ENCODE data around the gene CRYL1. TPM values are rescaled to one million over a fixed set of nuclear protein-coding genes. Genes with fewer than 3 reads are reported as not detected.

CRYL1 gene
- total and polyA plus RNA-seq, 4 donors, result 14.1 to 24.1 (median 22.1) TPM

- H3K4me1 ChIP-seq (ENCODE audit: control insufficient read depth in 5 of 5, insufficient read depth in 5 of 5, low read length in 5 of 5), result no peaks in the 10 kb centered on the region
- TF ChIP-seq, protein P1, sequence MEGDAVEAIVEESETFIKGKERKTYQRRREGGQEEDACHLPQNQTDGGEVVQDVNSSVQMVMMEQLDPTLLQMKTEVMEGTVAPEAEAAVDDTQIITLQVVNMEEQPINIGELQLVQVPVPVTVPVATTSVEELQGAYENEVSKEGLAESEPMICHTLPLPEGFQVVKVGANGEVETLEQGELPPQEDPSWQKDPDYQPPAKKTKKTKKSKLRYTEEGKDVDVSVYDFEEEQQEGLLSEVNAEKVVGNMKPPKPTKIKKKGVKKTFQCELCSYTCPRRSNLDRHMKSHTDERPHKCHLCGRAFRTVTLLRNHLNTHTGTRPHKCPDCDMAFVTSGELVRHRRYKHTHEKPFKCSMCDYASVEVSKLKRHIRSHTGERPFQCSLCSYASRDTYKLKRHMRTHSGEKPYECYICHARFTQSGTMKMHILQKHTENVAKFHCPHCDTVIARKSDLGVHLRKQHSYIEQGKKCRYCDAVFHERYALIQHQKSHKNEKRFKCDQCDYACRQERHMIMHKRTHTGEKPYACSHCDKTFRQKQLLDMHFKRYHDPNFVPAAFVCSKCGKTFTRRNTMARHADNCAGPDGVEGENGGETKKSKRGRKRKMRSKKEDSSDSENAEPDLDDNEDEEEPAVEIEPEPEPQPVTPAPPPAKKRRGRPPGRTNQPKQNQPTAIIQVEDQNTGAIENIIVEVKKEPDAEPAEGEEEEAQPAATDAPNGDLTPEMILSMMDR (IDR thresholded peaks at IDR 0.05; ENCODE audit: control extremely low read depth, extremely low read depth), result no peak
- no peak overlapping the region for H3K4me3 ChIP-seq
- DNase-seq (no peak), ATAC-seq (ENCODE audit: insufficient read depth, low FRiP score) (no peak)
- H3K36me3 ChIP-seq (ENCODE audit: control insufficient read depth in 4 of 4, insufficient read depth in 4 of 4, low read length in 4 of 4), result peaks cover 0 to 5% (median 1%) of the 10 kb centered on the region in 4 donors
- 78 to 85% methylated on average over 21 of the region's 21 CpGs for WGBS, 2 donors
- H3K9ac ChIP-seq (ENCODE audit: insufficient read depth in 1 of 2, low read length in 2 of 2), result no peak overlapping the region
- H3K9me3 ChIP-seq (ENCODE audit: control insufficient read depth in 4 of 4, insufficient read depth in 3 of 4, low read length in 3 of 4), result no peaks in the 10 kb centered on the region
- peaks cover 0 to 3% (median 0%) of the 10 kb centered on the region in 3 donors for H3K27me3 ChIP-seq (ENCODE audit: control insufficient read depth in 3 of 3, insufficient read depth in 3 of 3, low read length in 2 of 3)
- H3K27ac ChIP-seq (ENCODE audit: low read depth in 1 of 2, low read length in 1 of 2), result no peak overlapping the region
Observed at GRCh38 chr13:20401931-20402856, 123.5 kb downstream of the CRYL1 start.

DNA sequence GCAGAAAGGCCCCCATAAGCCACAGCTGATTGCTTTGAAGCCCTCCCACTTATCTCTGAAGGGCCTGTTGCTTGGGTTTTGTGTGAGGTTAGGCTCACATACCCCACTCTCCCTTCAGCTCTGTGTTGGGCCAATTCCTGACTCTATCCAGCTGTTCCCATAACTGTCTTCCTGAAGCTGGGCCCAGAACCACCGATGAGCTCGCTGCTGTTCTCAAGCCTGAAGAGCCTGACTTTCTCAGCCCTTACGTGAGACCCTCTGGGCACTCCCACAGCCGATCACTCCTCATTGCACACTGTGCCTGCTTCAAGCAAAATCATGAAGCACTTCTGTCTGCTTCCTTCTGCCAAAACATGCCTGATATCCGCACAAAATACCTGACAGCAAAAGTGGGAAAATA, 124.1 kb downstream of the CRYL1 start:
- Histone ChIP-seq H3K4me3 (no peak overlapping the region), H3K27me3 (ENCODE audit: control insufficient read depth in 3 of 3, insufficient read depth in 3 of 3, low read length in 2 of 3) (peaks cover 0 to 3% (median 0%) of the 10 kb centered on the region in 3 donors), H3K4me1 (ENCODE audit: control insufficient read depth in 5 of 5, insufficient read depth in 5 of 5, low read length in 5 of 5) (no peaks in the 10 kb centered on the region), H3K27ac (ENCODE audit: low read depth in 1 of 2, low read length in 1 of 2) (no peak overlapping the region), H3K36me3 (ENCODE audit: control insufficient read depth in 4 of 4, insufficient read depth in 4 of 4, low read length in 4 of 4) (peaks cover 0 to 5% (median 1%) of the 10 kb centered on the region in 4 donors), H3K9ac (ENCODE audit: insufficient read depth in 1 of 2, low read length in 2 of 2) (no peak overlapping the region), H3K9me3 (ENCODE audit: control insufficient read depth in 4 of 4, insufficient read depth in 3 of 4, low read length in 3 of 4) (no peaks in the 10 kb centered on the region)
- DNase-seq (peak in 1 of 3 donors; percentile 53), ATAC-seq (ENCODE audit: insufficient read depth, low FRiP score) (no peak)
- TF ChIP-seq, protein P1 (IDR thresholded peaks at IDR 0.05; ENCODE audit: control extremely low read depth, extremely low read depth), result no peak
- 89 to 96% methylated on average over 5 of the region's 5 CpGs for WGBS, 2 donors

GRCh38 chr13:20400774-20401173, 124.9 kb downstream of the CRYL1 start:
- TF ChIP-seq, protein P1 (IDR thresholded peaks at IDR 0.05; ENCODE audit: control extremely low read depth, extremely low read depth), result no peak
- no peaks in the 10 kb centered on the region for H3K9me3 ChIP-seq (ENCODE audit: control insufficient read depth in 4 of 4, insufficient read depth in 3 of 4, low read length in 3 of 4)
- H3K36me3 ChIP-seq (ENCODE audit: control insufficient read depth in 4 of 4, insufficient read depth in 4 of 4, low read length in 4 of 4), result peaks cover 0 to 5% (median 1%) of the 10 kb centered on the region in 4 donors
- ATAC-seq (ENCODE audit: insufficient read depth, low FRiP score) (no peak), DNase-seq (no peak)
- H3K9ac ChIP-seq (ENCODE audit: insufficient read depth in 1 of 2, low read length in 2 of 2), result no peak overlapping the region
- H3K27ac ChIP-seq (ENCODE audit: low read depth in 1 of 2, low read length in 1 of 2), result no peak overlapping the region
- no peaks in the 10 kb centered on the region for H3K4me1 ChIP-seq (ENCODE audit: control insufficient read depth in 5 of 5, insufficient read depth in 5 of 5, low read length in 5 of 5)
- H3K27me3 ChIP-seq (ENCODE audit: control insufficient read depth in 3 of 3, insufficient read depth in 3 of 3, low read length in 2 of 3), result peaks cover 0 to 3% (median 0%) of the 10 kb centered on the region in 3 donors
- no peak overlapping the region for H3K4me3 ChIP-seq
- WGBS, 2 donors, result 58 to 59% methylated on average over 7 of the region's 7 CpGs
